Gastrocnemius medialis (tissue), 4 donors: ENCODE results near the gene ZNF548. TPM values are rescaled to one million over a fixed set of nuclear protein-coding genes. Genes with fewer than 3 reads are reported as not detected.

Source experiments
- ATAC-seq, 2 donors: fragments of 150-250 bp; one replicate each; pipeline ENCODE4 v1.9.1; 2016
- DNase-seq, 2 donors: peaks; one replicate each; pipeline ENCODE4 v3.0.0-alpha.2; 2019
- H3K27ac ChIP-seq, 4 donors: fragments of 200-600 bp; sonication (generic); 1 replicate in 1 of 4; 2 replicates in 3 of 4; pipeline ENCODE4 v1.5.1; 2016 to 2018; ENCODE audit warnings: mild to moderate bottlenecking in 2 of 4, moderate library complexity in 1 of 4
- H3K27me3 ChIP-seq, 3 donors: fragments of 200-600 bp; sonication (generic) in 2 of 3; 1 replicate in 1 of 3; 2 replicates in 2 of 3; pipeline versions ENCODE4 v1.5.1 to v1.6.0; 2016 to 2019; ENCODE audit warnings: mild to moderate bottlenecking in 1 of 3, moderate library complexity in 1 of 3
- H3K36me3 ChIP-seq, 2 donors: fragments of 200-600 bp; sonication (generic) in 1 of 2; one replicate each; pipeline ENCODE4 v1.5.1; 2017 to 2018
- H3K4me1 ChIP-seq, 2 donors: fragments of 200-600 bp; sonication (generic) in 1 of 2; one replicate each; pipeline ENCODE4 v1.5.1; 2016 to 2017; ENCODE audit warnings: mild to moderate bottlenecking in 2 of 2
- H3K4me3 ChIP-seq, 4 donors: fragments of 200-600 bp; sonication (generic) in 3 of 4; 1 replicate in 1 of 4; 2 replicates in 3 of 4; pipeline ENCODE4 v1.5.1; 2016 to 2019; ENCODE audit warnings: mild to moderate bottlenecking in 2 of 4
- H3K9me3 ChIP-seq, 3 donors: fragments of 200-600 bp; sonication (generic) in 2 of 3; 1 replicate in 1 of 3; 2 replicates in 2 of 3; pipeline ENCODE4 v1.5.1; 2016 to 2019
- CTCF ChIP-seq, 5 experiments: fragments of 450-650 bp in 3 of 5; fragments of 200-600 bp in 2 of 5; sonication (generic) in 2 of 5; IDR thresholded peaks in 4 of 5; conservative IDR thresholded peaks in 1 of 5; 1 replicate in 4 of 5; 2 replicates in 1 of 5; pipeline ENCODE4 v1.5.1; 2016 to 2019; ENCODE audit warnings: antibody characterized with exemption in 5 of 5, mild to moderate bottlenecking in 3 of 5, moderate library complexity in 3 of 5
- POLR2A ChIP-seq, 2 donors: fragments of 450-650 bp; IDR thresholded peaks; one replicate each; pipeline ENCODE4 v1.6.1; 2017; ENCODE audit warnings: antibody characterized with exemption in 2 of 2, mild to moderate bottlenecking in 2 of 2, moderate library complexity in 2 of 2
- in situ Hi-C, 4 donors: fragments of 200-750 bp; cut with MboI; loops; one replicate each; pipeline versions ENCODE4 v1.15.0 to v1.8.0; 2017; ENCODE audit warnings: low sequenced_read_pairs in 4 of 4
- intact Hi-C: fragments of 100-400 bp; cut with DNase I; formaldehyde crosslinking; loops from one replicate; pipeline ENCODE4 v1.15.1; 2023; ENCODE audit warnings: low total_unique reads
- total RNA-seq, 4 donors: library from RNA; depleted of rRNA; stranded (reverse); fragments of >200 nt; gene quantifications; one replicate each; pipeline versions ENCODE4 v1.1.0 to v1.2.3, GENCODE V29; 2016

The ZNF548 gene
- total RNA-seq, 4 donors from 2014 or later, result 6.1 to 10.4 (median 8.3) TPM

GRCh38 chr19:57441979-57442752 is 52.5 kb downstream of the ZNF548 start:
- no peak for DNase-seq
- no peak overlapping the region for H3K4me3 ChIP-seq
- H3K9me3 ChIP-seq, result peaks cover 0 to 3% (median 0%) of the 10 kb centered on the region in 3 donors
- no peaks in the 10 kb centered on the region for H3K4me1 ChIP-seq
- in situ Hi-C loops, result no loop called here
- no peak overlapping the region for H3K27ac ChIP-seq
- no peaks in the 10 kb centered on the region for H3K27me3 ChIP-seq
- ATAC-seq, result no peak
- no peak for TF ChIP-seq POLR2A (IDR thresholded peaks at IDR 0.05)
- no peak for TF ChIP-seq CTCF (IDR thresholded peaks at IDR 0.05 in 4 of 5, conservative IDR thresholded peaks at IDR 0.05 in 1 of 5)
- intact Hi-C loops, result no loop called here
- H3K36me3 ChIP-seq, result peaks cover 0 to 33% of the 10 kb centered on the region in 2 donors

GRCh38 chr19:57443121-57443696 is 53.6 kb downstream of the ZNF548 start:
- ATAC-seq (no peak), DNase-seq (no peak)
- no peak for TF ChIP-seq CTCF (IDR thresholded peaks at IDR 0.05 in 4 of 5, conservative IDR thresholded peaks at IDR 0.05 in 1 of 5)
- no peak for TF ChIP-seq POLR2A (IDR thresholded peaks at IDR 0.05)
- Histone ChIP-seq H3K4me3 (no peak overlapping the region), H3K27ac (no peak overlapping the region), H3K36me3 (peaks cover 0 to 30% of the 10 kb centered on the region in 2 donors), H3K27me3 (no peaks in the 10 kb centered on the region), H3K9me3 (peaks cover 0 to 3% (median 0%) of the 10 kb centered on the region in 3 donors), H3K4me1 (no peaks in the 10 kb centered on the region)
- intact Hi-C loops (no loop called here), in situ Hi-C loops (no loop called here)

- Histone ChIP-seq H3K36me3 (peaks cover 0 to 17% of the 10 kb centered on the region in 2 donors), H3K4me3 (no peak overlapping the region), H3K27ac (no peak overlapping the region), H3K27me3 (no peaks in the 10 kb centered on the region), H3K9me3 (peaks cover 0 to 3% (median 0%) of the 10 kb centered on the region in 3 donors), H3K4me1 (peaks cover 0 to 3% of the 10 kb centered on the region in 2 donors)
- TF ChIP-seq CTCF (IDR thresholded peaks at IDR 0.05 in 4 of 5, conservative IDR thresholded peaks at IDR 0.05 in 1 of 5) (no peak), POLR2A (IDR thresholded peaks at IDR 0.05) (no peak)
- ATAC-seq, result no peak
- in situ Hi-C loops, result no loop called here
- DNase-seq, result no peak
- intact Hi-C loops, result no loop called here
Observed at GRCh38 chr19:57452307-57452706, 62.7 kb downstream of the ZNF548 start.

Other genes starting within 250 kb of the ZNF548 start
- not detected for gene ZIM3, start 244.7 kb upstream of the ZNF548 start, total RNA-seq
- gene DUXA, start 222.4 kb upstream of the ZNF548 start, total RNA-seq, result not detected
- 10 to 100 TPM; 11.3 to 21.8 (median 16.9) TPM for gene ZNF264, start 198.4 kb upstream of the ZNF548 start, total RNA-seq
- 1 to 10 TPM in 1 of 4 donors, under 1 TPM in 2, not detected in 1; 0.42 to 2.7 (median 0.76) TPM for gene AURKC, start 158.8 kb upstream of the ZNF548 start, total RNA-seq
- gene ZNF805, start 149.2 kb upstream of the ZNF548 start, total RNA-seq, result 10 to 100 TPM in 2 of 4 donors, 1 to 10 TPM in 2; 9.3 to 20.2 (median 14.8) TPM
- gene ZNF460, start 109.4 kb upstream of the ZNF548 start, total RNA-seq, result 10 to 100 TPM; 20.2 to 63.3 (median 42.3) TPM
- 10 to 100 TPM in 1 of 4 donors, 1 to 10 TPM in 3; 5.8 to 11.5 (median 8.3) TPM for gene ZNF543, start 69.4 kb upstream of the ZNF548 start, total RNA-seq
- 1 to 10 TPM; 4.1 to 6.5 (median 4.8) TPM for gene ZNF304, start 38.6 kb upstream of the ZNF548 start, total RNA-seq
- gene TRAPPC2B, start 26.3 kb upstream of the ZNF548 start, total RNA-seq, result 10 to 100 TPM; 34.4 to 47.4 (median 40.8) TPM
- gene ZNF547, start 26.3 kb upstream of the ZNF548 start, total RNA-seq, result 1 to 10 TPM in 3 of 4 donors, under 1 TPM in 1; 0.58 to 4.4 (median 2.6) TPM
- 1 to 10 TPM; 3.3 to 6.4 (median 5.4) TPM for gene ZNF17, start 21.3 kb downstream of the ZNF548 start, total RNA-seq
- 10 to 100 TPM in 1 of 4 donors, 1 to 10 TPM in 3; 3.1 to 11.4 (median 3.9) TPM for gene ZNF749, start 45.5 kb downstream of the ZNF548 start, total RNA-seq
- gene VN1R1, start 67.3 kb downstream of the ZNF548 start, total RNA-seq, result 1 to 10 TPM in 2 of 4 donors, under 1 TPM in 1, not detected in 1; 0.60 to 3.2 (median 1.3) TPM
- gene ZNF772, start 87.7 kb downstream of the ZNF548 start, total RNA-seq, result 10 to 100 TPM in 3 of 4 donors, 1 to 10 TPM in 1; 8.3 to 26.7 (median 17.6) TPM
- gene ZNF419, start 97.9 kb downstream of the ZNF548 start, total RNA-seq, result 10 to 100 TPM in 2 of 4 donors, 1 to 10 TPM in 2; 4.6 to 25.2 (median 10.5) TPM
- 1 to 10 TPM; 1.2 to 6.5 (median 3.4) TPM for gene ZNF773, start 110.1 kb downstream of the ZNF548 start, total RNA-seq
- gene ZNF549, start 137.5 kb downstream of the ZNF548 start, total RNA-seq, result 1 to 10 TPM; 1.7 to 3.4 (median 2.3) TPM
- gene ZNF550, start 170.0 kb downstream of the ZNF548 start, total RNA-seq, result 1 to 10 TPM in 3 of 4 donors, under 1 TPM in 1; 0.87 to 9.1 (median 2.6) TPM
- 1 to 10 TPM in 2 of 4 donors, under 1 TPM in 2; 0.87 to 2.0 (median 1.4) TPM for gene ZNF416, start 189.1 kb downstream of the ZNF548 start, total RNA-seq
- gene ZIK1, start 194.3 kb downstream of the ZNF548 start, total RNA-seq, result 1 to 10 TPM in 2 of 4 donors, under 1 TPM in 2; 0.71 to 2.0 (median 1.1) TPM
- gene ZNF530, start 210.0 kb downstream of the ZNF548 start, total RNA-seq, result 1 to 10 TPM in 3 of 4 donors, under 1 TPM in 1; 0.86 to 4.2 (median 3.4) TPM
- gene ZNF134, start 224.4 kb downstream of the ZNF548 start, total RNA-seq, result 10 to 100 TPM in 1 of 4 donors, 1 to 10 TPM in 3; 4.2 to 13.1 (median 8.0) TPM
- gene ZNF211, start 243.3 kb downstream of the ZNF548 start, total RNA-seq, result 1 to 10 TPM; 2.9 to 5.5 (median 4.3) TPM